ENCODE results near the gene GPRIN2.
"Not testable (repeated sequence)": the region's sequence is repeated elsewhere in the genome, so short reads cannot be mapped to it uniquely, and the experiment has no call there.

Gene GPRIN2

GRCh38 chr10:46556515-46557318 lies at the start of gene GPRIN2:
Gene GPRIN2, minus strand, starts transcription at chr10:46556658. Its CDS starts 5,922 bp downstream, at chr10:46550736.
- no peak for DNase-seq (ENCODE audit: low read depth, low spot score)
- H3K27ac ChIP-seq: no peak within 1 kb of the TSS

GRCh38 chr10:46600516-46600915 lies 44.1 kb upstream of the GPRIN2 start:
- not testable (repeated sequence) for DNase-seq (ENCODE audit: low read depth, low spot score); H3K27ac ChIP-seq

DNA sequence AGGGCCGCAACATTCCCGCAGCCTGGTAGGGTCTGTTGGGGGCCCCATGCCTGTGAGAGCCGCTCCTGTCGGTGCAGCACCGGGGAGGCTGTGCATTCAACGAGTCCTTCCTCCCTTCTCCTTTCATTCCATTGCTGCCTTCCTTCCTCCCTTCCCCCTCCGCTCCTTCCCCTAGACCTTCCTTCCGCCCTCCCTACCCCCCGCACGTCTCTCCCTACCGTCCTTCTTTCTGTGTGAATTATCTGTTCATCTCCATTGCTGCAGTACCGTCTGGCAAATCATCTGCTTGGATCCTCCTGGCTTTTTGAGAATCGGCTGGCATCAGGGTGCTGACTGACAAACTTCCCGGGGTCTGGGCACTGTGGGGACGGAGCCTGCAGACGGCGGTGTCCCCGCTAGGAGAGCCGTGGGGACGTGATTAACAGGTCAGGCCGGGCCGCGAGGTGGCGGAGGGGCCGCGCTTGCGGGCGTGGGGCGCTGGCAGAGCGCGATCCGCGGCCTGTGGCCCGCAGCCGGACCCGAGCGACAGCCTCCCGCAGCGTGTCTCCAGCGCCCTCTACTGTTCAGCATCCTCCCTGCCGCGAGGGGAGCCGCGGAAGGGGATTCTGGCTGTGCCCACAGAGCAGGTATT lies 41.3 kb upstream of the GPRIN2 start:
- not testable (repeated sequence) for H3K27ac ChIP-seq; DNase-seq (ENCODE audit: low read depth, low spot score)

GRCh38 chr10:46596570-46596969 lies 40.1 kb upstream of the GPRIN2 start:
- DNase-seq (ENCODE audit: low read depth, low spot score): not testable (repeated sequence)

GRCh38 chr10:46594453-46595063 lies 38.1 kb upstream of the GPRIN2 start:
- H3K27ac ChIP-seq; DNase-seq (ENCODE audit: low read depth, low spot score): not testable (repeated sequence)

More at GRCh38 chr10:46596570-46596969, 40.1 kb upstream of the GPRIN2 start:
- not testable (repeated sequence) for H3K27ac ChIP-seq

- DNase-seq (ENCODE audit: low read depth, low spot score); H3K27ac ChIP-seq: not testable (repeated sequence)
These were observed 36.8 kb upstream of the GPRIN2 start for GRCh38 chr10:46593307-46593706.

DNA sequence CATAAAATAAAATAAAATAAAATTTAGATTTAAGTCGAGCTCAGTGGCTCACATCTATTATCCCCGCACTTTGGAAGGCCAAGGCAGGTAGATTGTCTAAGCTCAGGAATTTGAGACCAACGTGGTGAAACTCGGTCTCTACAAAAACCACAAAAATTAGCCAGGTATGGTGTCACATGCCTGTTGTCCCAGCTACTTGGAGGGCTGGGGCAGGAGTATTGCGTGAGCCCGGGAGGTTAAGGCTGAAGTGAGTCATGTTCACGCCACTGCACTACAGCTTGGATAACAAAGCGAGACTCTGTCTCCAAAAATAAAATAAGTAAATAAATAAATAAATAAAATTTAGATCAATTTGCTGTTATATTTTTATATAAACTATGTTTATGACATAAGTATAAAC lies 34.6 kb upstream of the GPRIN2 start:
- DNase-seq (ENCODE audit: low read depth, low spot score): not testable (repeated sequence)

DNA sequence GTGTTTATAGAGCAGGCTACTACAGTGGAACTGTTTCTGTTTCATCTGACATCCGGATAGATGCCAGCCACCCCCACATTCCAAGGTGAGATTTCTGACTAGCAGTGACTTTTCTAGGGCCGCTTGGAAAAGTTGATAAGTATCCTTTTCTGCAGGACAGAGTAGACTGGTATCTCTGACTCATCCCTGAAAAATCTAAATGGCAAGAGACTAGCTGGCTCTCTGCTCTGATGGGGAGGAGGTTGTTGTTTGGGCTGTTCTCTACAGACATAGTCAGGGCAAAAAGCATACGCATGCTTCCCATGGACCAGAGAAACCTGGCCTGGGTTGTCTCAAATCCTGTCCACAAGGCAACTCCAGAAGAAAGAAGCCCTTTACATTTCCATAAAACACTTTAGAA lies 33.1 kb upstream of the GPRIN2 start:
- not testable (repeated sequence) for H3K27ac ChIP-seq; DNase-seq (ENCODE audit: low read depth, low spot score)

More for the DNA sequence above, 34.6 kb upstream of the GPRIN2 start:
- H3K27ac ChIP-seq: not testable (repeated sequence)

- DNase-seq (ENCODE audit: low read depth, low spot score): not testable (repeated sequence)
These were observed 31.8 kb upstream of the GPRIN2 start for GRCh38 chr10:46588221-46588620.

DNA sequence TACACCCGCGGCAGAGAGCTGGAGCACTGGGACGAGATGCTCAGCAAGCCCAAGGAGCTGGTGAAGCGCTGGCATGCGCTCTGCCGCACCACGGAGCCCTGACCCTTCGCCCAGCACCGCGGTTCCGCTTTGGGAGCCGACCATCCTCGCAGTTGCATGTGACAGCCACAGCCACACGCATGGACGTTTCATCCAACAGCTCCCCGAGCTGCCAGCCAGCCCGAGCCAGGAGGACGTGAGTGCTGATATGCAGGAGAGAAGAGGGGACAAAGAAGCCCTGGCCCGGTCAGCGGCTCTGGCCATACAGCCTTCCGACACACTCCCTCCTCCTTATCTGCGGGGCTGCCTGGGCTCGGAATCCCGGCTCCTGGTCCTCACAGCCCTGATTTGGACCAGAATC lies 31.1 kb upstream of the GPRIN2 start:
- DNase-seq (ENCODE audit: low read depth, low spot score); H3K27ac ChIP-seq: not testable (repeated sequence)

More at GRCh38 chr10:46588221-46588620, 31.8 kb upstream of the GPRIN2 start:
- not testable (repeated sequence) for H3K27ac ChIP-seq

DNA sequence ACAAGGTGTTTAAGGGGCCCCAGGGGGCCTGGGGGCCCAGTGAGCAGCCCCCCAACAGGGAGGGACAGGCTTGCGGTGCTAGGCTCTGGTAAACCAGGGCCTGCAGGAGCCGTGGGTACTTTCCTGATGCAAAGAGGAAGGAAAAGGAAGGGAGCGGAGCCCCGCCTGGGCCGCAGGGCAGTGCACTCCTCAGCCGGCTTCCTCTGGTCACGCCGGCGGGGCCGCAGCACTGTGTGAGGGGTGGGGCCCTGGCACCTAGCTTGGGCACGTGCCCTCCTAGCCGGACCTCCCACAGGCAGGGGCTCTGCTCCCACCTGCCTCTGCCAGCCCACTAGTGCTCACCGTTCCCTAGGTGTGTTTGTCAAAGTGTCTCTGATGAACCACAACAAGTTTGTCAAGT lies 28.8 kb upstream of the GPRIN2 start:
- DNase-seq (ENCODE audit: low read depth, low spot score): not testable (repeated sequence)

DNA sequence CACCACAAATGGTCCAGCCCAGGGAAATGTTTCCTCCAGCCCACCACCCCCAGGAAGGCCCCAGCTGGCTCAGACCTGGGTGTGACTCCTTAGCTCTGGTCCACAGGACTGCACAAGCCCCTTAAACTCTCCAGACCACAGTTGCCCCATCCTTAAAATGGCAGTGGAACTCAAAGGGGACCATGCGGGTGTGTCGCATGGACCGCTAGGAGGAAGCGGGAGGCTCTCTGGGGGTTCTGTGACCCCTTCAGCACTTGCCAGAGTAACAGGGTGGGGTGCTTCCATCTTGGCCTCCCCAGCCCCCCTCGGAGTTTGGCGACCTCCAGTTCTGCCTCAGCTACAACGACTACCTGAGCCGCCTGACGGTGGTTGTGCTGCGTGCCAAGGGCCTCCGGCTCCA lies 27.7 kb upstream of the GPRIN2 start:
- DNase-seq (ENCODE audit: low read depth, low spot score): not testable (repeated sequence)

More for the DNA sequence above, 28.8 kb upstream of the GPRIN2 start:
- not testable (repeated sequence) for H3K27ac ChIP-seq

GRCh38 chr10:46582568-46582967 lies 26.1 kb upstream of the GPRIN2 start:
- DNase-seq (ENCODE audit: low read depth, low spot score); H3K27ac ChIP-seq: not testable (repeated sequence)

More for the DNA sequence above, 27.7 kb upstream of the GPRIN2 start:
- H3K27ac ChIP-seq: not testable (repeated sequence)

DNA sequence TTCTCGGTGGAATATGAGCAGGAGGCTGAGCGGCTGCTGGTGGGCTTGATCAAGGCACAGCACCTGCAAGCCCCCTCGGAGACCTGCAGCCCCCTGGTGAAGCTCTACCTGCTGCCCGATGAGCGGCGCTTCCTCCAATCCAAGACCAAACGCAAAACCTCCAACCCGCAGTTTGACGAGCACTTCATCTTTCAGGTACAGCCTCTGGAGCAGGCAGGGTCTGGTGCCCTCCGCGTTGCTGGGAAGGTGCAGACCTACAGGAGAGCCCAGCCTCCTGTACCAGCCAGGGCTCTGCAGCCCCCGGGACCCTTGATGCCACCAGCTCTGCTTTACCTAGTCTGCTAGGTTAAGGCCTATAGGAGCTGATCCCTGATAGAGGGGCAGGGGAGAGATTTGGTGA lies 25.5 kb upstream of the GPRIN2 start:
- DNase-seq (ENCODE audit: low read depth, low spot score): not testable (repeated sequence)

DNA sequence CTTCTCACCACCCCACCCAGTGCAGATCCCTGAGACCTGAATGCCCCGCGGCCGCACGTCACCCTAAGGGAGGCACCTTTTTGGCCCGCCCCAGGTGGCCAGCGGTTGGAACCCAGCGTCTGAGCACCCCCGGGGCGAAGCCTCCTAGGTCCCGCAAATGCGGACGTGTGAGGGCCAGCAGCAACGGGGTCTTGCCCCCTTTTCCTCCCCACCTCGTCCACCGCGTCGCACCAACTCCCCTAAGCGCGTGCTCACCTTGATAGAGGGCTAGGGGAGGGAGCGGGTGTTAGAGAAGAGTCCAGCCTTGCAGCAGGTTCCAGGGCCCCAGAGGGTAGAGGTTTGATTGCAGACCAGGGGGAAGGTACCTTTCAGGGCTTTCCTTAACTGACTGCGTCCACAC lies 22.9 kb upstream of the GPRIN2 start:
- not testable (repeated sequence) for DNase-seq (ENCODE audit: low read depth, low spot score); H3K27ac ChIP-seq

More for the DNA sequence above, 25.5 kb upstream of the GPRIN2 start:
- not testable (repeated sequence) for H3K27ac ChIP-seq

DNA sequence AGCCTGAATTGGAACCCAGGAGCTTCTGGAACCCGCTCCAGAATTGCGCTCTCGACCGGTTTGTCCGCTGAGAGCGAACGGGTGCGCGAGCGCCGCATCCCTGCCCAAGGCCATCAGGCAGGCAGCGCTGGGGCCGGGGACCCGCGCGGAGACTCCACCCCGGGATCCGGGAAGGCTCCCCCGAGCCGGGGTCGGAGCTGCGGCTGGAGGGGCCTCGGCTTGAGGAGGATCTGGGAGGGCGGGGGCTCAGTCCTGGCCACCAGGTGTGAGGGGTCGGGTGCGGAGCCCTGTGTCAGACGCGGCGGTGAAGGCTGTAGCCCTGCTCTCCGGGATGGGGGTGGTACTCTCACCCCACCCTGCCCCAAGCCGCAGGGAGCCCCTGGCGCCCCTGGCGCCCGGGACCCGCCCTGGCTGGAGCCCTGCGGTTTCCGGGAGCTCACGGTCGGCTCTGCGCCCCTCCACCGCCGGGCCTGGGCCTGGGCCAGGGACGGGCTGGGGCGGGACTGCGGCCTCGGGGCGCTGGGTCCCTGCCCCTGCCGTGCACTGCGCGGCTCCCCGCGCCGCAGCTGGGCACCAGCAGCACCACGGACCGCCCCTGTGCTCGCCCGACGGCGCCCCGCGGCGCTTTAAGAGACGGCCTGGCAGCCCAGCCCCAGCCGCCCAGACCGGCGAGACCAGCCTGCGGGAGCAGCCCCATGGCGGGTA lies 22.2 kb upstream of the GPRIN2 start, which contains the start of gene SYT15:
Gene SYT15, plus strand, starts transcription at position 655 of the 705 bp plus-strand sequence. Its CDS starts 41 bp downstream, at position 696.
- not testable (repeated sequence) for H3K27ac ChIP-seq; DNase-seq (ENCODE audit: low read depth, low spot score)

DNA sequence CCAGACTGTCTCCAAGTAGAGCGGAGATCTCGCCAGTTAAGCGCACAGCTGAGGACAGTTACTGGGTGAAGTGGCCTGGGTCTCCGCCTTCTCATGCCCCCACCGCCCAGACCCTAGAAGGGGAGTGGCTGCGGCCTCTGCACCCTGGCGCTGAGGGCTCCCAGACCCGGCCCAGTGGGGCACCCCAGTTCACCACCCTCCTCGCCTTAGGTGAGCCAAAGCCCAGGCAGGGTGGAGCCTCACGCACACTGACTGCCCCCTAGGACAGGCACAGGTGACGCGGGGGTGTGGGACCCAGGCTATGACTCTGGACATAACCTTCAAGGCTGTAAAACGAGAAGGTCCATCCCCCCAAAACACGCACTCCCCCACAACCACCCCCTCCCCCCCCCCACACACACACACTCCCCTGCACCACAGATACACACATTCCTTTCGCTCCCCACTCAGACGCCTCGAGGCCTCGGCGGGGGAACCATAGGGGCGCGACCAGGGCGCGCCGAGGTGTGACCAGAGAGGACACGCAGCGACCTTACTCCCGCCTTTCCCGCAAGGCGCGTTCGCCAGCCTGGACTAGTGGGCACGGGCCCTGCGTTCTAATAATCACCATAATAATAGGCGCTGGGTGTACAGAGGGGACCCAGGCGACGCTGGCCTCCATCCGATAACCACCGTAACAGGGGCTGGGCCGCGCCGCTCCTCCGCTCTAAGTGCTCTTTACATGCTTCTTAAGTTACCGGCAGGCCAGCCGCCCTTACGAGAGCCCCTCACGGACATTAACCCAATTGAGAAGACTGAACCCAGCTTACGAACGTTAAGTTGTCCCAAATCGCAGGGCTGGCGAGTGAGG lies 21.4 kb upstream of the GPRIN2 start:
- not testable (repeated sequence) for DNase-seq (ENCODE audit: low read depth, low spot score); H3K27ac ChIP-seq

DNA sequence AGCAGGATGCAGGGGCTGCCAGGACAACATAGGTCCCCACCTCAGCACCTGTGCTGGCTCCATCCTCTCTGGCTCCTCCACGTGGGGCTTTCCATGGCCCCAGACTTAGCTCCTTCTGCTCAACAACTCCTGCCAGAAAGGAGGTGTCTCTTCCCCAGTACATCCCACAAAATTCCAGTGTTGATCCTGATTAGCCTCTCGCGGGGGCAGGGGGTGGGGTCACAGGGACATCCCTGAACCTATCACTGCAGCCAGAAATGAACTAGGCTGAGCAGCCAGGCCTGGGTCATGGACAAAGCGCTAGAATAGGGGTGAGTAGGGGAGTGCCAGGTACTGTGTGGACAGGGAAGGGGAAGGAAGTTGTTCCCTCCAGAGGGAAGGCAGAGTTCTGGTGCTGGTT lies 17.4 kb upstream of the GPRIN2 start:
- DNase-seq (ENCODE audit: low read depth, low spot score); H3K27ac ChIP-seq: not testable (repeated sequence)

DNA sequence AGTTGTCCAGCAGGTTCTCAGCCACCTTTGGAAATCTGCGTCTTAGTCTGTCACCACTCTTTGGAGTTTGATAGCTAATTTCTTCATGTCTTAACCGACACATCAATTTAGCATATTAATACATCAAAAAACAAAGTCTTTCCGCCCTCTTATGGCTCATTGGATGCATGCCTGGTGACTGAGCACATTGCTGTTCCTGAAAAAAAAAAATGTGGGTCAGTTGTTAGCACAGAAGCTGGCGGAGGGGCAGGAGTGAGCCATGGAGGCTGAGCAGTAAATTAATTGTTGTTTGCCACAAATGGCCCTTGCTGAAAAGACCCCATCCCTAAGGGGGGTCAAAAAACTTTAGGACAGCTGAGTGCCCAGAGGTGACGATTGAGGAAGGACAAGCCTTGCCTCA lies 16.9 kb upstream of the GPRIN2 start:
- not testable (repeated sequence) for H3K27ac ChIP-seq; DNase-seq (ENCODE audit: low read depth, low spot score)

Data from epithelial cell of prostate (primary cell).